ENCODE data around the gene AGTR1. TPM values are rescaled to one million over a fixed set of nuclear protein-coding genes. Genes with fewer than 3 reads are reported as not detected.
"Not testable (repeated sequence)": the region's sequence is repeated elsewhere in the genome, so short reads cannot be mapped to it uniquely, and the experiment has no call there.

The AGTR1 gene
- total RNA-seq, 2 donors from 2014 or later, result 3.3 to 13.0 TPM

GRCh38 chr3:148763986-148764935 is 66.6 kb downstream of the AGTR1 start:
- Histone ChIP-seq H3K36me3 (no peaks in the 10 kb centered on the region), H3K9me3 (no peaks in the 10 kb centered on the region), H3K4me1 (replicated peaks) (no peaks in the 10 kb centered on the region), H3K27me3 (replicated peaks; ENCODE audit: insufficient read depth) (no peaks in the 10 kb centered on the region), H3K27ac (no peak overlapping the region), H3K4me3 (no peak overlapping the region)
- 29% methylated on average over 1 of the region's 1 CpG for WGBS
- no peak for TF ChIP-seq CTCF (IDR thresholded peaks at IDR 0.05)
- TF ChIP-seq POLR2A (IDR thresholded peaks at IDR 0.05), result no peak
- no peak for TF ChIP-seq POLR2AphosphoS5 (IDR thresholded peaks at IDR 0.05)
- no peak for DNase-seq (ENCODE audit: low spot score)
- intact Hi-C loops (cut with DNase I), result no loop called here

GRCh38 chr3:148772361-148772760 is 74.7 kb downstream of the AGTR1 start:
- H3K36me3 ChIP-seq, result no peaks in the 10 kb centered on the region
- WGBS, result 20% methylated on average over 2 of the region's 2 CpGs
- H3K27ac ChIP-seq, result no peak overlapping the region
- H3K4me1 ChIP-seq (replicated peaks), result no peaks in the 10 kb centered on the region
- DNase-seq (ENCODE audit: low spot score), result no peak
- intact Hi-C loops (cut with DNase I), result no loop called here
- no peak overlapping the region for H3K4me3 ChIP-seq
- TF ChIP-seq POLR2AphosphoS5 (IDR thresholded peaks at IDR 0.05), result no peak
- TF ChIP-seq CTCF (IDR thresholded peaks at IDR 0.05), result no peak
- TF ChIP-seq POLR2A (IDR thresholded peaks at IDR 0.05), result no peak
- H3K9me3 ChIP-seq, result no peaks in the 10 kb centered on the region
- H3K27me3 ChIP-seq (replicated peaks; ENCODE audit: insufficient read depth), result no peaks in the 10 kb centered on the region

- no peak for DNase-seq (ENCODE audit: low spot score)
- intact Hi-C loops (cut with DNase I), result no loop called here
- no peak for TF ChIP-seq POLR2AphosphoS5 (IDR thresholded peaks at IDR 0.05)
- no peak for TF ChIP-seq POLR2A (IDR thresholded peaks at IDR 0.05)
- TF ChIP-seq CTCF (IDR thresholded peaks at IDR 0.05), result no peak
- Histone ChIP-seq H3K36me3 (no peaks in the 10 kb centered on the region), H3K27ac (no peak overlapping the region), H3K27me3 (replicated peaks; ENCODE audit: insufficient read depth) (no peaks in the 10 kb centered on the region), H3K9me3 (no peaks in the 10 kb centered on the region), H3K4me3 (no peak overlapping the region), H3K4me1 (replicated peaks) (no peaks in the 10 kb centered on the region)
These were observed 75.1 kb downstream of the AGTR1 start for GRCh38 chr3:148772835-148773234.

GRCh38 chr3:148773805-148774204 is 76.1 kb downstream of the AGTR1 start:
- no peak for DNase-seq (ENCODE audit: low spot score)
- Histone ChIP-seq H3K4me1 (replicated peaks) (no peaks in the 10 kb centered on the region), H3K9me3 (no peaks in the 10 kb centered on the region), H3K36me3 (no peaks in the 10 kb centered on the region), H3K27ac (no peak overlapping the region), H3K27me3 (replicated peaks; ENCODE audit: insufficient read depth) (no peaks in the 10 kb centered on the region), H3K4me3 (no peak overlapping the region)
- intact Hi-C loops (cut with DNase I), result no loop called here
- TF ChIP-seq POLR2AphosphoS5 (IDR thresholded peaks at IDR 0.05), result no peak
- no peak for TF ChIP-seq CTCF (IDR thresholded peaks at IDR 0.05)
- TF ChIP-seq POLR2A (IDR thresholded peaks at IDR 0.05), result no peak
- WGBS, result 87% methylated on average over 2 of the region's 2 CpGs

- DNase-seq (ENCODE audit: low spot score), result no peak
- intact Hi-C loops (cut with DNase I), result no loop called here
- TF ChIP-seq POLR2A (IDR thresholded peaks at IDR 0.05) (no peak), CTCF (IDR thresholded peaks at IDR 0.05) (no peak), POLR2AphosphoS5 (IDR thresholded peaks at IDR 0.05) (no peak)
- no peak overlapping the region for H3K4me3 ChIP-seq
- H3K27me3 ChIP-seq (replicated peaks; ENCODE audit: insufficient read depth), result no peaks in the 10 kb centered on the region
- H3K36me3 ChIP-seq, result no peaks in the 10 kb centered on the region
- no peaks in the 10 kb centered on the region for H3K9me3 ChIP-seq
- WGBS, result 91% methylated on average over 3 of the region's 3 CpGs
- no peaks in the 10 kb centered on the region for H3K4me1 ChIP-seq (replicated peaks)
- H3K27ac ChIP-seq, result no peak overlapping the region
These were observed 81.2 kb downstream of the AGTR1 start for GRCh38 chr3:148778926-148779325.

- DNase-seq (ENCODE audit: low spot score); intact Hi-C loops (cut with DNase I): not testable (repeated sequence)
- WGBS, result 88% methylated on average over 6 of the region's 6 CpGs
These were observed 87.3 kb downstream of the AGTR1 start for GRCh38 chr3:148785026-148785425.

GRCh38 chr3:148786159-148786558 is 88.5 kb downstream of the AGTR1 start:
- H3K4me1 ChIP-seq (replicated peaks); DNase-seq (ENCODE audit: low spot score); H3K36me3 ChIP-seq; H3K27ac ChIP-seq; intact Hi-C loops (cut with DNase I); H3K4me3 ChIP-seq; H3K9me3 ChIP-seq; H3K27me3 ChIP-seq (replicated peaks; ENCODE audit: insufficient read depth): not testable (repeated sequence)
- 94% methylated on average over 9 of the region's 9 CpGs for WGBS

More at GRCh38 chr3:148785026-148785425, 87.3 kb downstream of the AGTR1 start:
- not testable (repeated sequence) for H3K27ac ChIP-seq; H3K4me3 ChIP-seq; H3K9me3 ChIP-seq; H3K27me3 ChIP-seq (replicated peaks; ENCODE audit: insufficient read depth); H3K4me1 ChIP-seq (replicated peaks); H3K36me3 ChIP-seq

Data from prostate gland (tissue), 2 donors.